HG03108 (cell line): ENCODE results near the gene FLOT2.
"Not testable (repeated sequence)": the region's sequence is repeated elsewhere in the genome, so short reads cannot be mapped to it uniquely, and the experiment has no call there.

Experiments
- ATAC-seq: cut with Tn5 transposase; IDR thresholded peaks from one replicate; pipeline ENCODE4 v1.9.1; 2021; ENCODE audit warnings: moderate library complexity; ENCODE audit not compliant: unreplicated experiment

The FLOT2 gene

GRCh38 chr17:28853295-28853694 lies 44.2 kb downstream of the FLOT2 start:
- no peak for ATAC-seq

- ATAC-seq: no peak
Observed at GRCh38 chr17:28849281-28849680, 48.3 kb downstream of the FLOT2 start.

DNA sequence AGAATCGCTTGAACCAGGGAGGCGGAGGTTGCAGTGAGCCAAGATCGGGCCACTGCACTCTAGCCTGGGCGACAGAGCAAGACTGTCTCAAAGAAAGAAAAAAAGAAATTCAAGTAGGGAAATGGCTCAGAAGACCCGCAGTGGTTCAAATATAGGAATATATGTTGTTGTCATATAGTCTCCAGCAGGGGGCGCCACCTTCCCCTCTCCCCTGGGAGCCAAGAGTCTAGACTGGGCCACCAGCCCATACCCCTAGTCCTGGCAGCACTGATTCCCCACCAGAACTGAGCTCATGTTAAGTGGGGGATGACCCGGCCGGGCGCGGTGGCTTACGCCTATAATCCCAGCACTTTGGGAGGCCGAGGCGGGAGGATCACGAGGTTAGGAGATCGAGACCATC lies 48.9 kb downstream of the FLOT2 start:
- not testable (repeated sequence) for ATAC-seq

DNA sequence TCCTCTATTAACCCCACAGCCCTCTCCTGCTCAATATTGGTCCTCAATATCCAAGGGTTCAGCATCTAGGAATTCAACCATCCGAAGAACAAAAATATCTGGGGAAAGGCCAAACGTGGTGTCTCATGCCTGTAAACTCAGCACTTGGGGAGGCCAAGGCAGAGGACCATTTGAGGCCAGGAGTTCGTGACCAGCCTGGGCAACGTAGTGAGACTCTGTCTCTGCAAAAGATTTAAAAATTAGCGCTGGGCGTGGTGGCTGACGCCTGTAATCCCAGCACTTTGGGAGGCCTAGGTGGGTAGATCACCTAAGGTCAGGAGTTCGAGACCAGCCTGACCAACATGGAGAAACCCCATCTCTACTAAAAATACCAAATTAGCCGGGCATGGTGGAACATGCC lies 50.8 kb downstream of the FLOT2 start:
- not testable (repeated sequence) for ATAC-seq

- no peak for ATAC-seq
Observed at GRCh38 chr17:28846231-28846630, 51.3 kb downstream of the FLOT2 start.

DNA sequence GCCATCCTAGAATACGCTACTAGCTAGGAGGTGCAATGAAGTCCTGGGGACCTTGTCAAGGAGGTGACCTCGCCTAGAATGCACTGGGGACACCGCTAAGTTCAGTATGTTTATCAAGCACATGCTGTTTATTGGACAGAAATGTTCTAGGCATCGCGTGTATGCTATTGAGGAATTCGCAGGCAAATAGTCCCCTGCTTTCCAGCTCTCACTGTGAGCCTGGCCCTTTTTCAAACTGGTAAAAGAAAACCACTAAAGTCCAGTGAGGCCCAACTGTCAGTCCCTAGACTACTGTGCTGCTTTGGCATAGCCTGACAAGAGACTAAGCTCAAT lies 53.8 kb downstream of the FLOT2 start:
- ATAC-seq: no peak

GRCh38 chr17:28842282-28843012 lies 55.1 kb downstream of the FLOT2 start, which contains the start of gene FAM222B:
Gene FAM222B (minus strand): TSS chr17:28842790. CDS start chr17:28766667, 76,123 bp downstream.
- ATAC-seq: peak; percentile 77

DNA sequence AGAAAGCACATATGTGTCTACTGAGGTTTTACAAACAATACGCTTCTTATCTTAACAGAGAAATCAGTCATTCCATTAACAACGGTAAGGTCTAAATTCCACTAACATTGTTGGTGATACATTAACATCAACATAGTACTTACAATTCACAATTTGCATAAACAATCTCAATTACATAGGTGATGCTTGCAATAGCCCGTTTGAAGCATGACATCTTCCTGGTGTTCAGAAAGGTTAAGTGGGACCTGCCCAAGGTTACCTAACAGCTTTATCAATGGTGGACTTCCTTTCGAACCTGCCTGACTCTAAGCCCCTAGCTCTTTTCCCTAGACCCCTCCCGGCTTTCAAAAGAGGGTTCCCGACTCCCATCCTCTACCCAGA lies 55.6 kb downstream of the FLOT2 start:
- ATAC-seq: peak; percentile 8

- ATAC-seq: no peak
Observed at GRCh38 chr17:28839221-28839620, 58.3 kb downstream of the FLOT2 start.

GRCh38 chr17:28836541-28836940 lies 61.0 kb downstream of the FLOT2 start:
- ATAC-seq: not testable (repeated sequence)

GRCh38 chr17:28834420-28834819 lies 63.1 kb downstream of the FLOT2 start:
- no peak for ATAC-seq
